ENCODE results near the gene CNBD2. TPM values are rescaled to one million over a fixed set of nuclear protein-coding genes. Genes with fewer than 3 reads are reported as not detected.
"Not testable (repeated sequence)": the region's sequence is repeated elsewhere in the genome, so short reads cannot be mapped to it uniquely, and the experiment has no call there.

The CNBD2 gene
- total and polyA plus RNA-seq, 4 donors = 2.2 to 3.1 (median 2.5) TPM

DNA sequence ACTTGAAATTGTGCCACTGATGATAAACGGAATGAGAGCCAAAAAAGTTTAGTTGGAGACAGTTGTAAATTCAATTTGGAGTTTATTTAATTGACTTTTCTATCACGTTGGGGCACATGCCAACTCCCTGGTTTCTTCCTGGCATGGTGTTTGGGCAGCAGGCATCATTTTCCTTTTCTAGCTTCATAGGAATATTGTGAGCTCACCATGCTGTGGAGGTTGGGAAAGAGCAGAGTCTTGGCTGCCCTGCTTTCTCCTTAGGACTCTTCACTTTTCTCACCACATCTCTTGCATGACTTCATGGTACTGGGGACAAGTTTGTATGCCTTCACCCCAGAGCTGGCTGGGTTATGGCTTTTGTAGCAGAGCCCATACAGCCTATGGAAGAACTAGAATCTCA is 20.5 kb upstream of the CNBD2 start:
- peaks cover 0 to 22% (median 9%) of the 10 kb centered on the region in 4 donors for H3K4me1 ChIP-seq (ENCODE audit: control insufficient read depth in 4 of 4, insufficient read depth in 4 of 4, low read length in 3 of 4)
- TF ChIP-seq, protein P1, sequence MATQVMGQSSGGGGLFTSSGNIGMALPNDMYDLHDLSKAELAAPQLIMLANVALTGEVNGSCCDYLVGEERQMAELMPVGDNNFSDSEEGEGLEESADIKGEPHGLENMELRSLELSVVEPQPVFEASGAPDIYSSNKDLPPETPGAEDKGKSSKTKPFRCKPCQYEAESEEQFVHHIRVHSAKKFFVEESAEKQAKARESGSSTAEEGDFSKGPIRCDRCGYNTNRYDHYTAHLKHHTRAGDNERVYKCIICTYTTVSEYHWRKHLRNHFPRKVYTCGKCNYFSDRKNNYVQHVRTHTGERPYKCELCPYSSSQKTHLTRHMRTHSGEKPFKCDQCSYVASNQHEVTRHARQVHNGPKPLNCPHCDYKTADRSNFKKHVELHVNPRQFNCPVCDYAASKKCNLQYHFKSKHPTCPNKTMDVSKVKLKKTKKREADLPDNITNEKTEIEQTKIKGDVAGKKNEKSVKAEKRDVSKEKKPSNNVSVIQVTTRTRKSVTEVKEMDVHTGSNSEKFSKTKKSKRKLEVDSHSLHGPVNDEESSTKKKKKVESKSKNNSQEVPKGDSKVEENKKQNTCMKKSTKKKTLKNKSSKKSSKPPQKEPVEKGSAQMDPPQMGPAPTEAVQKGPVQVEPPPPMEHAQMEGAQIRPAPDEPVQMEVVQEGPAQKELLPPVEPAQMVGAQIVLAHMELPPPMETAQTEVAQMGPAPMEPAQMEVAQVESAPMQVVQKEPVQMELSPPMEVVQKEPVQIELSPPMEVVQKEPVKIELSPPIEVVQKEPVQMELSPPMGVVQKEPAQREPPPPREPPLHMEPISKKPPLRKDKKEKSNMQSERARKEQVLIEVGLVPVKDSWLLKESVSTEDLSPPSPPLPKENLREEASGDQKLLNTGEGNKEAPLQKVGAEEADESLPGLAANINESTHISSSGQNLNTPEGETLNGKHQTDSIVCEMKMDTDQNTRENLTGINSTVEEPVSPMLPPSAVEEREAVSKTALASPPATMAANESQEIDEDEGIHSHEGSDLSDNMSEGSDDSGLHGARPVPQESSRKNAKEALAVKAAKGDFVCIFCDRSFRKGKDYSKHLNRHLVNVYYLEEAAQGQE (IDR thresholded peaks at IDR 0.05) = no peak
- TF ChIP-seq RXRA (IDR thresholded peaks at IDR 0.05) = no peak
- TF ChIP-seq GABPA (IDR thresholded peaks at IDR 0.05 in 1 of 2, conservative IDR thresholded peaks at IDR 0.05 in 1 of 2) = no peak
- TF ChIP-seq FOXA1 (IDR thresholded peaks at IDR 0.05) = no peak
- TF ChIP-seq HNF4A (conservative IDR thresholded peaks at IDR 0.05) = no peak
- TF ChIP-seq, protein P2, sequence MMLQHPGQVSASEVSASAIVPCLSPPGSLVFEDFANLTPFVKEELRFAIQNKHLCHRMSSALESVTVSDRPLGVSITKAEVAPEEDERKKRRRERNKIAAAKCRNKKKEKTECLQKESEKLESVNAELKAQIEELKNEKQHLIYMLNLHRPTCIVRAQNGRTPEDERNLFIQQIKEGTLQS (IDR thresholded peaks at IDR 0.05) = no peak
- no peak for TF ChIP-seq NR2F2 (IDR thresholded peaks at IDR 0.05)
- TF ChIP-seq, protein P3, sequence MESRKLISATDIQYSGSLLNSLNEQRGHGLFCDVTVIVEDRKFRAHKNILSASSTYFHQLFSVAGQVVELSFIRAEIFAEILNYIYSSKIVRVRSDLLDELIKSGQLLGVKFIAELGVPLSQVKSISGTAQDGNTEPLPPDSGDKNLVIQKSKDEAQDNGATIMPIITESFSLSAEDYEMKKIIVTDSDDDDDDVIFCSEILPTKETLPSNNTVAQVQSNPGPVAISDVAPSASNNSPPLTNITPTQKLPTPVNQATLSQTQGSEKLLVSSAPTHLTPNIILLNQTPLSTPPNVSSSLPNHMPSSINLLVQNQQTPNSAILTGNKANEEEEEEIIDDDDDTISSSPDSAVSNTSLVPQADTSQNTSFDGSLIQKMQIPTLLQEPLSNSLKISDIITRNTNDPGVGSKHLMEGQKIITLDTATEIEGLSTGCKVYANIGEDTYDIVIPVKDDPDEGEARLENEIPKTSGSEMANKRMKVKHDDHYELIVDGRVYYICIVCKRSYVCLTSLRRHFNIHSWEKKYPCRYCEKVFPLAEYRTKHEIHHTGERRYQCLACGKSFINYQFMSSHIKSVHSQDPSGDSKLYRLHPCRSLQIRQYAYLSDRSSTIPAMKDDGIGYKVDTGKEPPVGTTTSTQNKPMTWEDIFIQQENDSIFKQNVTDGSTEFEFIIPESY (IDR thresholded peaks at IDR 0.05) = no peak
- no peak for TF ChIP-seq EGR1 (IDR thresholded peaks at IDR 0.05; ENCODE audit: low read depth in 2 of 2)
- no peak for DNase-seq (ENCODE audit: low spot score)
- WGBS = 33% methylated on average over 2 of the region's 2 CpGs
- H3K9ac ChIP-seq (ENCODE audit: low read depth in 1 of 2, low read length in 2 of 2) = no peak overlapping the region
- no peaks in the 10 kb centered on the region for H3K27me3 ChIP-seq (ENCODE audit: control insufficient read depth in 4 of 4, insufficient read depth in 4 of 4, low read length in 3 of 4)
- H3K27ac ChIP-seq (ENCODE audit: low read depth in 1 of 2, low read length in 2 of 2) = no peak overlapping the region
- no peak overlapping the region for H3K4me3 ChIP-seq (ENCODE audit: low read depth in 1 of 3, low read length in 3 of 3)
- H3K9me3 ChIP-seq (ENCODE audit: control insufficient read depth in 4 of 4, low read length in 3 of 4) = no peaks in the 10 kb centered on the region
- peaks cover 0 to 13% (median 8%) of the 10 kb centered on the region in 4 donors for H3K36me3 ChIP-seq (ENCODE audit: control insufficient read depth in 4 of 4, insufficient read depth in 3 of 4, low read depth in 1 of 4, low read length in 3 of 4)

DNA sequence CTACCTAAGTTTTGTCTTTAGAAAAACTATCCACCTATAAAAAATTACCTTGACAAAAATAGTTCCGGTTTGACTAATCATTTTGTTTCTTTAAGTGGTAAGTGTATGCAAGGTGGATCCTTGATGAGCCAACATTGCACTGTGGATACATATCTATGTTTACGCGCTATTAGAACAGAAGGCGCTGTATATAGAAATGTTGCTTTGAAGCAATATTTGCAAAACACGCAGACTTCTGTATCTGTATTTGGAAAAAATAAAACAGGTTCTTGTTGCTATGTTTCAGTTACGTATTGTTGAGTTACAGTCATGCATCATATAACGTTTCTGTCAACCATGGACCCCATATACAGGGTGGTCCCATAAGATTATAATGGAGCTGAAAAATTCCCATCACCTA is 18.3 kb upstream of the CNBD2 start:
- H3K27ac ChIP-seq (ENCODE audit: low read depth in 1 of 2, low read length in 2 of 2) = no peak overlapping the region
- H3K4me1 ChIP-seq (ENCODE audit: control insufficient read depth in 4 of 4, insufficient read depth in 4 of 4, low read length in 3 of 4) = peaks cover 0 to 32% (median 13%) of the 10 kb centered on the region in 4 donors
- H3K36me3 ChIP-seq (ENCODE audit: control insufficient read depth in 4 of 4, insufficient read depth in 3 of 4, low read depth in 1 of 4, low read length in 3 of 4) = peaks cover 0 to 7% (median 3%) of the 10 kb centered on the region in 4 donors
- no peak for TF ChIP-seq JUND (IDR thresholded peaks at IDR 0.05)
- TF ChIP-seq, protein P3 (IDR thresholded peaks at IDR 0.05) = no peak
- TF ChIP-seq FOXA1 (IDR thresholded peaks at IDR 0.05) = no peak
- TF ChIP-seq, protein P2 (IDR thresholded peaks at IDR 0.05) = no peak
- no peak for TF ChIP-seq SP1 (IDR thresholded peaks at IDR 0.05)
- TF ChIP-seq RAD21 (IDR thresholded peaks at IDR 0.05) = no peak
- TF ChIP-seq RXRA (IDR thresholded peaks at IDR 0.05) = no peak
- TF ChIP-seq, protein P1 (IDR thresholded peaks at IDR 0.05) = no peak
- TF ChIP-seq HNF4A (conservative IDR thresholded peaks at IDR 0.05) = no peak
- no peak for TF ChIP-seq GABPA (IDR thresholded peaks at IDR 0.05 in 1 of 2, conservative IDR thresholded peaks at IDR 0.05 in 1 of 2)
- TF ChIP-seq EGR1 (IDR thresholded peaks at IDR 0.05; ENCODE audit: low read depth in 2 of 2) = no peak
- no peak for TF ChIP-seq YY1 (IDR thresholded peaks at IDR 0.05)
- no peaks in the 10 kb centered on the region for H3K9me3 ChIP-seq (ENCODE audit: control insufficient read depth in 4 of 4, low read length in 3 of 4)
- H3K27me3 ChIP-seq (ENCODE audit: control insufficient read depth in 4 of 4, insufficient read depth in 4 of 4, low read length in 3 of 4) = no peaks in the 10 kb centered on the region
- 97% methylated on average over 7 of the region's 7 CpGs for WGBS
- H3K9ac ChIP-seq (ENCODE audit: low read depth in 1 of 2, low read length in 2 of 2) = no peak overlapping the region
- H3K4me3 ChIP-seq (ENCODE audit: low read depth in 1 of 3, low read length in 3 of 3) = no peak overlapping the region
- no peak for DNase-seq (ENCODE audit: low spot score)

DNA sequence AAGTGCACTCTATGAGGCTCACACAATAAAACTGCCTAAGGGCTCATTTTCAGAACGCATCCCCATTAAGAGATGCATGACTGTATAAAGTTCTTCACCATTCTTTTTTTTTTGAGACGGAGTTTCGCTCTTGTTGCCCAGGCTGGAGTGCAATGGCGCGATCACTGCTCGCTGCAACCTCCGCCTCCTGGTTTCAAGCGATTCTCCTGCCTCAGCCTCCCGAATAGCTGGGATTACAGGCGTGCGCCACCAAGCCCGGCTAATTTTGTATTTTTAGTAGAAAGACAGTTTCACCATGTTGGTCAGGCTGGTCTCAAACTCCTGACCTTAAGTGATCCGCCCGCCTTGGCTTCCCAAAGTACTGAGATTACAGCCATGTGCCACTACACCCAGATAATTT is 16.3 kb upstream of the CNBD2 start:
- not testable (repeated sequence) for H3K27me3 ChIP-seq (ENCODE audit: control insufficient read depth in 4 of 4, insufficient read depth in 4 of 4, low read length in 3 of 4); H3K27ac ChIP-seq (ENCODE audit: low read depth in 1 of 2, low read length in 2 of 2); H3K9me3 ChIP-seq (ENCODE audit: control insufficient read depth in 4 of 4, low read length in 3 of 4); H3K9ac ChIP-seq (ENCODE audit: low read depth in 1 of 2, low read length in 2 of 2); DNase-seq (ENCODE audit: low spot score); H3K36me3 ChIP-seq (ENCODE audit: control insufficient read depth in 4 of 4, insufficient read depth in 3 of 4, low read depth in 1 of 4, low read length in 3 of 4); H3K4me3 ChIP-seq (ENCODE audit: low read depth in 1 of 3, low read length in 3 of 3)
- 96% methylated on average over 14 of the region's 14 CpGs for WGBS
- H3K4me1 ChIP-seq (ENCODE audit: control insufficient read depth in 4 of 4, insufficient read depth in 4 of 4, low read length in 3 of 4) = peaks cover 0 to 38% (median 16%) of the 10 kb centered on the region in 4 donors
